Measurements from ENCODE around the gene MAP4.

MAP4 gene

DNA sequence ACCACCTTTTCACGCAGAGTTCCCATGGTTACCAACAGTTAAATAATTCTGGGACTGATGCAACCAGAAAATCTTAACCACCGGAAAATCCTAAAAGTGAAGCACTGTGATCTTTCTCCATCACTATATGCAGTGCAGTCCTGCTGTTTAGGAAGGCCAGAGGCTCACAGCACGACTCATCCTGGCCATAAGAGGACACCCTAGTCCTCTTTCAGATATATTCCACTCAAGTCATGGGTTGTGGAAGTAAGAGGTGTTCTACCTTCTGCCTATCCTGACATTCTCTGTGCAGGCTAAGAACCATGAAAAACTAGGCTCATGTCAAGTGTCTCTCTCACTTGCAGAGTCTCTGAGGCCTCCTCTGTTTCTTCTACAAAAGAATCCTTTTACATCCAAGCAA lies 146.1 kb downstream of the MAP4 start:
- no peak for DNase-seq (ENCODE audit: low spot score)
- TF ChIP-seq, protein P1, sequence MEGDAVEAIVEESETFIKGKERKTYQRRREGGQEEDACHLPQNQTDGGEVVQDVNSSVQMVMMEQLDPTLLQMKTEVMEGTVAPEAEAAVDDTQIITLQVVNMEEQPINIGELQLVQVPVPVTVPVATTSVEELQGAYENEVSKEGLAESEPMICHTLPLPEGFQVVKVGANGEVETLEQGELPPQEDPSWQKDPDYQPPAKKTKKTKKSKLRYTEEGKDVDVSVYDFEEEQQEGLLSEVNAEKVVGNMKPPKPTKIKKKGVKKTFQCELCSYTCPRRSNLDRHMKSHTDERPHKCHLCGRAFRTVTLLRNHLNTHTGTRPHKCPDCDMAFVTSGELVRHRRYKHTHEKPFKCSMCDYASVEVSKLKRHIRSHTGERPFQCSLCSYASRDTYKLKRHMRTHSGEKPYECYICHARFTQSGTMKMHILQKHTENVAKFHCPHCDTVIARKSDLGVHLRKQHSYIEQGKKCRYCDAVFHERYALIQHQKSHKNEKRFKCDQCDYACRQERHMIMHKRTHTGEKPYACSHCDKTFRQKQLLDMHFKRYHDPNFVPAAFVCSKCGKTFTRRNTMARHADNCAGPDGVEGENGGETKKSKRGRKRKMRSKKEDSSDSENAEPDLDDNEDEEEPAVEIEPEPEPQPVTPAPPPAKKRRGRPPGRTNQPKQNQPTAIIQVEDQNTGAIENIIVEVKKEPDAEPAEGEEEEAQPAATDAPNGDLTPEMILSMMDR (IDR thresholded peaks at IDR 0.05; ENCODE audit: borderline replicate concordance, control extremely low read depth, extremely low read depth, insufficient read depth, missing control alignments), result no peak
- in situ Hi-C loops (cut with MboI; ENCODE audit: low sequenced_read_pairs, unreplicated experiment), result no loop called here

DNA sequence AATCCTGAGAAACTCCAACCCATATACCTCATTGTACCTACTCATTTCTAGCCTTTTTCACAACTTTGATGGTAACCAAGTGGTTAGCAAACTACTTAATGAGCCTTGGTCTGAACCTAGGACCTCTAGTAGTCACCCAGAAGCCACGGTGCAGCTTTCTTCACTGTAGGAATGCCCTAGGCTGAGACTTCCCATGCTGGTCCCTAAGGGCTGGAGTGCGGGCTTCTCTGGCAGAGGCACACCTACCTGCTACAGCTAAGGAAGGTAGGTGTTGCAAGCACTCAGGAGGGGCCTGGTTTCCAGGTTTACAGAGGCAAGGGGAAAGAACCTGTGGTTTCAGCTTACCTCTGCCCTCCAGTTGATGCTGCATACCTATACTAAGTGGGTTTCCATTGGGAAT lies 147.9 kb downstream of the MAP4 start:
- TF ChIP-seq, protein P1 (IDR thresholded peaks at IDR 0.05; ENCODE audit: borderline replicate concordance, control extremely low read depth, extremely low read depth, insufficient read depth, missing control alignments), result no peak
- DNase-seq (ENCODE audit: low spot score), result no peak
- in situ Hi-C loops (cut with MboI; ENCODE audit: low sequenced_read_pairs, unreplicated experiment), result no loop called here

DNA sequence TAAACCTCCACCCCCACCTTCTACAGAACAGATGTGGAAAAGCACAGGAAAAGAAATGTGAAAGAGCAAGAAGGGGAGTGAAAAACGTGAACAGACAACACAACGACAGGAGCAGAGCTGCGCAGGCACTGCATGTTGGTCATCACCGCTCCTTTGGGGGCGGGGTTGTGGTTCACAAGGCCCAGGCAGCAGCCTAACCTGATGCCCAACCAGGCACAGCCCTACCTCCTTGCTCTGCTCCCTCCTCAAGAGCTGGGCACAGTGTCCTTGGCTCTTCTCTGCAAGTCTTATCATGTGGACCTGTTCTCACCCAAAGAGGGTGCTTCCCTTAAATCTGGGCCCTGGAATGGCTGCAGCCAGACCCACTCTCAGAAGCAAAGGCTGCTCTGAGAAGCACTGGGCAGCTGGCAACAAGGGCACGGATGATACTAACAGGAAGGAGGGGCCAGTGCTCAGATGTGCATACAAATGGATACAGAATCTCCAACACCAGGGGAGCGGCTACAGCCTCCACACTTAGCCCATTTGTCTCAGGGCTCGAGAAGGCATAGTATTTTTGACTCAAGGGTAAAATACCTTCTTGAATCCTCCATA lies 148.7 kb downstream of the MAP4 start:
- DNase-seq (ENCODE audit: low spot score), result no peak
- TF ChIP-seq, protein P1 (IDR thresholded peaks at IDR 0.05; ENCODE audit: borderline replicate concordance, control extremely low read depth, extremely low read depth, insufficient read depth, missing control alignments), result no peak
- in situ Hi-C loops (cut with MboI; ENCODE audit: low sequenced_read_pairs, unreplicated experiment), result no loop called here

DNA sequence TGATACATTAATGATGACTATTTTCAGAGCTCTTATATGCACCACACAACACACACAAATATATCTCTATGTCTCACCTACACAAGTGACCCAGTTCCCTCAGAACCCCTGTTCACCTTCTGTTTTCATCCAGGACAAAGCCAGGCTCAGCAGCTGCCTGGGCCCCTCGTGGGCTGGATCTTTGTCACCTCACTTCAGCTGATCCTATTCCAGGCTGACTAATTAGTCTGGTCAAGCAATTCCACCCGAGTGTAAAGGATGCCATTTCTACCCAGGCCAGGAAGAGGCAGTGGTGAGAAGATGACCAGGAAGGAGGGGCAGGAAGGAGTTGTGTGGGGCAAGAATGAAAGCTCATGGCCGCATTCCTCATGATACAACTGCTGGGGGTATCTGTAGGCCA lies 151.0 kb downstream of the MAP4 start:
- TF ChIP-seq, protein P1 (IDR thresholded peaks at IDR 0.05; ENCODE audit: borderline replicate concordance, control extremely low read depth, extremely low read depth, insufficient read depth, missing control alignments), result no peak
- in situ Hi-C loops (cut with MboI; ENCODE audit: low sequenced_read_pairs, unreplicated experiment), result no loop called here
- no peak for DNase-seq (ENCODE audit: low spot score)

DNA sequence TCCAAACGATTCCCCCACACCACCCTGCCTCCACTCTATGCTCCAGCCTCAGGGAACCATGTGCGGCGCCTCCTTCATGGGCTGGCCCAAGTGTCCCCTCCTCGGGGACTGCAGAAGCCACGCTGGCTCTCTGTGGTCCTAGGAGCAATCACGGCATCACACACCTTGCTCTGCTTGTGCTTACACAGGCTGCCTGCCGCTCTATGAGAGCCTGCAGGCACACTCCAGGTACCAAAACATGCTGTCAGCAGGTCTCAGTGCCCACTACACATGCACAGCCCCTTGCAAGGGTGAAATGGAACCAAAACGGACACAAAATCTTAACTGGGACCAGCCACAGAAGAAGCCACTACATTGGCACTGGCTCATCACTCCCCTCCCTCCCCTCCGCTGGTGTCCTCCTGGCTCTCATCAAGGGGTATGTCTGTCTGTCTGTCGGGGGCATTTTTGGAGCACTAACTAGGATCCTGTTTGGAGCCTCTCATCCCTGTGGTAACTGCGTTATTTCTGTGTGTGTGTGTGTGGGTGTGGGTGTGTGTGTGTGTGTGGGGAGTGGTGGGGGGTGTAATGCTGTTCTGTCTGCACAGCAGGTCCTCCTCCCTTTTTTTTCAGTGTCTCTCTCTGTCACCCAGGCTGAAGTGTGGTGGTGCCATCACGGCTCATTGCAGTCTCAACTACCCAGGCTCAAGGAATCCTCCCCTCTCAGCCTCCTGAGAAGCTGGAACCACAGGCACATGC lies 152.7 kb downstream of the MAP4 start:
- in situ Hi-C loops (cut with MboI; ENCODE audit: low sequenced_read_pairs, unreplicated experiment), result no loop called here
- no peak for DNase-seq (ENCODE audit: low spot score)
- TF ChIP-seq, protein P1 (IDR thresholded peaks at IDR 0.05; ENCODE audit: borderline replicate concordance, control extremely low read depth, extremely low read depth, insufficient read depth, missing control alignments), result no peak

DNA sequence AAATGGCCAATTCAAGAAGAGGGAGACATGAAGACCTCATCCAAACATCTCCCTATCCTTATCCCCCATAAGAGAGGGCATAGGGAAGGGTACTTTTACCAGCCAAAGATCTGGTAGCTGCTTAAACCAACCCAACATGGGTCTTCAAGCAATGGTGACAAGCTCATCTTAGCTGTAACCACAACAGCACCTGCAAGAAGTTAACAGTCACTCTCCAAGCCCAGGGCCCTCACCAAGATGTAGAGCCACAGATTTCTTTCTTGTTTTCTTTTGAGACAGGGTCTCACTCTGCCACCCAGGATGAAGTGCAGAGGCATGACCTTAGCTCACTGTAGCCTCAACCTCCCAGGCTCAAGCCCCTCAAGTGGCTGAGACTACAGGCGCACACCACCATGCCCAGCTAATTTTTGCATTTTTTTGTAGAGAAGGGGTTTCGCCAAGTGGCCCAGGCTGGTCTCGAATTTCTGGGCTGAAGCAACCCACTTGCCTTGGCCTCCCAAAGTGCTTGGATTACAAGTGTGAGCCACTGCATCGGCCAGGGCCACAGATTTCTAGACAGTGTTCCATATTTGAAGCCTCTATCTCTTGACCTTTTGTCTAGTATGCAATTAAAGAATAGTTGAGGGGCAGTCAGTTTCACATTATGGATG lies 156.1 kb downstream of the MAP4 start:
- in situ Hi-C loops (cut with MboI; ENCODE audit: low sequenced_read_pairs, unreplicated experiment), result no loop called here
- TF ChIP-seq, protein P1 (IDR thresholded peaks at IDR 0.05; ENCODE audit: borderline replicate concordance, control extremely low read depth, extremely low read depth, insufficient read depth, missing control alignments), result no peak

More for the DNA sequence above, 156.1 kb downstream of the MAP4 start:
- no peak for DNase-seq (ENCODE audit: low spot score)
